ENCODE results near the gene UPK2.

DNA sequence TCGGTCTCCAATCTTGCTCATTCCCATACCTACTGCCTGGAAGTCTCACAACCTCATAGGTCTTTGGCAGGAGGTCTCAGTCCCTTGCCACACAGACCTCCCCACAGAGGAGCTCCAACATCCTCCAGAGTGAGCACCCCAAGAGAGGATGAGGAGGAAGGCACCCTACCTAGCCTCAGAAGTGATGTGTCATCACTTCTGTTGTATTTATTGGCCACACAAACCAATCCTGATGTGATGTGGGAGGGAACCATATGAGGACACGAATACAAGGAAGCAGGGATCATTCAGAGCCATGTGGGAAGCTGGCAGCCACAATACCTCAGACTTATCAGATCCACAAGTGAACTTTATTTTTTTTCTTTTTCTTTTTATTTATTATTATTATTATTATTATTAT lies 9.0 kb upstream of the UPK2 start:
- TF ChIP-seq GATA3 (IDR thresholded peaks at IDR 0.05; ENCODE audit: low read depth, low read length): no peak
- TF ChIP-seq GATA2 (IDR thresholded peaks at IDR 0.05; ENCODE audit: low read depth, low read length): no peak

Data from SH-SY5Y (cell line).